Measurements from ENCODE around the gene CHST8. TPM values are rescaled to one million over a fixed set of nuclear protein-coding genes. Genes with fewer than 3 reads are reported as not detected.

Gene CHST8
- total RNA-seq, 1 donor from 2014 or later: not detected

GRCh38 chr19:33639035-33639681, 17.4 kb downstream of the CHST8 start:
- Mint-ChIP-seq H3K27ac (no peak overlapping the region), H3K4me1 (ENCODE audit: low read depth) (no peaks in the 10 kb centered on the region), H3K27me3 (ENCODE audit: insufficient read depth) (no peaks in the 10 kb centered on the region), H3K36me3 (ENCODE audit: low read depth) (no peaks in the 10 kb centered on the region), H3K9me3 (no peaks in the 10 kb centered on the region), H3K4me3 (no peak overlapping the region)
- intact Hi-C loops (cut with micrococcal nuclease): no loop called here
- no peak for DNase-seq (ENCODE audit: low spot score)

GRCh38 chr19:33640773-33641172, 19.0 kb downstream of the CHST8 start:
- H3K4me3 Mint-ChIP-seq: no peak overlapping the region
- H3K27ac Mint-ChIP-seq: no peak overlapping the region
- no peaks in the 10 kb centered on the region for H3K36me3 Mint-ChIP-seq (ENCODE audit: low read depth)
- no peaks in the 10 kb centered on the region for H3K27me3 Mint-ChIP-seq (ENCODE audit: insufficient read depth)
- intact Hi-C loops (cut with micrococcal nuclease): no loop called here
- no peaks in the 10 kb centered on the region for H3K9me3 Mint-ChIP-seq
- no peak for DNase-seq (ENCODE audit: low spot score)
- H3K4me1 Mint-ChIP-seq (ENCODE audit: low read depth): no peaks in the 10 kb centered on the region

DNA sequence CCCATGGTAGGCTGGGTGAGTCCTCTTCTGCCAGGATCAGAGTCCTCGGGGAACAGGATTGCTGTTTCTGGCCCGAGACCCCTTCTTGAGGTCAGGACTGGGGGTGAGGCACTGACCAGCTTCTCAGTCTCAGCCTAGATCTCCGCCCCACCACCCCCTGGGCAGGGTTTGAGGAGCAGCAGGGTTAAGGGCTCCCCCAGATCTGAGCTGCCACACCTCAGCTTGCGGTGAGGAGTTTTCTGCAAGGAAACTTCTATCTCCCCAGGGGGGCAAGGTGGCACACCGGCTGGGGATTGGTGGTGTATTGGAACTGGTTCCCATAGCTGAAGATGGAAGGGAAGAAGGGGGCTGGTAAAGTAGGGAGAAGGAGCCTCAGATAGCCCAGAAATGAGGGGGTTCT, 19.5 kb downstream of the CHST8 start:
- no peaks in the 10 kb centered on the region for H3K4me1 Mint-ChIP-seq (ENCODE audit: low read depth)
- no peak for DNase-seq (ENCODE audit: low spot score)
- H3K9me3 Mint-ChIP-seq: no peaks in the 10 kb centered on the region
- H3K36me3 Mint-ChIP-seq (ENCODE audit: low read depth): no peaks in the 10 kb centered on the region
- intact Hi-C loops (cut with micrococcal nuclease): no loop called here
- no peak overlapping the region for H3K4me3 Mint-ChIP-seq
- H3K27me3 Mint-ChIP-seq (ENCODE audit: insufficient read depth): no peaks in the 10 kb centered on the region
- H3K27ac Mint-ChIP-seq: no peak overlapping the region

DNA sequence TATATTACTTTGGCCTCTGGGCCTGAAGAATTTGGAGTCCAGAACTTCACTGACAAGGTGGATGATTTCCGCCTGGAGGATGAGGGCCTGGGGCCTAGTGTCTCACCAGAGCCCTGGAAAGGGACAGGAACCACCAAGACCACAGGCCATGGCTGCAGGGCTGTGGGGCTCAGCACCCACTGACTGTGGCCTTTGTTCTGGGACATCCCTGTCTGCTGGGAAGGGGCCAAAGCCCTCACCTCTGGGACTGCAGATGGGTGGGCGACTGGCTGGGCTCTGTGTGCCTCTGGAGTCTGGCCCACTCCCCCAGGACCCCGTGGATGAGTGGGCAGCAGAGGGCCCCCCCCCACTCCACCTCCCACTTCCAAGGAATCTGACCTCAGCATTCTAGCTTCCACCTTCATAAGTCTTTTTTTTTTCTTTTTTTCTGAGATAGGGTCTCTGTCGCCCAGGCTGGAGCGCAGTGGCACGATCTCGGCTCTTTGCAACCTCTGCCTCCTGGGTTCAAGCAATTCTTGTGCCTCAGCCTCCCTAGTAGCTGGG, 20.3 kb downstream of the CHST8 start:
- intact Hi-C loops (cut with micrococcal nuclease): no loop called here
- Mint-ChIP-seq H3K4me1 (ENCODE audit: low read depth) (no peaks in the 10 kb centered on the region), H3K4me3 (no peak overlapping the region), H3K27ac (no peak overlapping the region), H3K36me3 (ENCODE audit: low read depth) (no peaks in the 10 kb centered on the region), H3K9me3 (no peaks in the 10 kb centered on the region), H3K27me3 (ENCODE audit: insufficient read depth) (no peaks in the 10 kb centered on the region)
- DNase-seq (ENCODE audit: low spot score): no peak

- Mint-ChIP-seq H3K4me1 (ENCODE audit: low read depth) (no peaks in the 10 kb centered on the region), H3K4me3 (no peak overlapping the region), H3K36me3 (ENCODE audit: low read depth) (no peaks in the 10 kb centered on the region), H3K27me3 (ENCODE audit: insufficient read depth) (peaks cover 1% of the 10 kb centered on the region), H3K9me3 (no peaks in the 10 kb centered on the region), H3K27ac (no peak overlapping the region)
- no peak for DNase-seq (ENCODE audit: low spot score)
- intact Hi-C loops (cut with micrococcal nuclease): no loop called here
Observed at GRCh38 chr19:33644284-33644836, 22.6 kb downstream of the CHST8 start.

- Mint-ChIP-seq H3K4me1 (ENCODE audit: low read depth) (no peaks in the 10 kb centered on the region), H3K27ac (no peak overlapping the region), H3K9me3 (no peaks in the 10 kb centered on the region), H3K4me3 (no peak overlapping the region), H3K27me3 (ENCODE audit: insufficient read depth) (peaks cover 4% of the 10 kb centered on the region), H3K36me3 (ENCODE audit: low read depth) (no peaks in the 10 kb centered on the region)
- no peak for DNase-seq (ENCODE audit: low spot score)
- intact Hi-C loops (cut with micrococcal nuclease): no loop called here
Observed at GRCh38 chr19:33646306-33646705, 24.6 kb downstream of the CHST8 start.

- Mint-ChIP-seq H3K9me3 (no peaks in the 10 kb centered on the region), H3K36me3 (ENCODE audit: low read depth) (no peaks in the 10 kb centered on the region), H3K27me3 (ENCODE audit: insufficient read depth) (peaks cover 7% of the 10 kb centered on the region), H3K27ac (no peak overlapping the region), H3K4me3 (no peak overlapping the region), H3K4me1 (ENCODE audit: low read depth) (no peaks in the 10 kb centered on the region)
- intact Hi-C loops (cut with micrococcal nuclease): no loop called here
- DNase-seq (ENCODE audit: low spot score): no peak
Observed at GRCh38 chr19:33647146-33647545, 25.4 kb downstream of the CHST8 start.

DNA sequence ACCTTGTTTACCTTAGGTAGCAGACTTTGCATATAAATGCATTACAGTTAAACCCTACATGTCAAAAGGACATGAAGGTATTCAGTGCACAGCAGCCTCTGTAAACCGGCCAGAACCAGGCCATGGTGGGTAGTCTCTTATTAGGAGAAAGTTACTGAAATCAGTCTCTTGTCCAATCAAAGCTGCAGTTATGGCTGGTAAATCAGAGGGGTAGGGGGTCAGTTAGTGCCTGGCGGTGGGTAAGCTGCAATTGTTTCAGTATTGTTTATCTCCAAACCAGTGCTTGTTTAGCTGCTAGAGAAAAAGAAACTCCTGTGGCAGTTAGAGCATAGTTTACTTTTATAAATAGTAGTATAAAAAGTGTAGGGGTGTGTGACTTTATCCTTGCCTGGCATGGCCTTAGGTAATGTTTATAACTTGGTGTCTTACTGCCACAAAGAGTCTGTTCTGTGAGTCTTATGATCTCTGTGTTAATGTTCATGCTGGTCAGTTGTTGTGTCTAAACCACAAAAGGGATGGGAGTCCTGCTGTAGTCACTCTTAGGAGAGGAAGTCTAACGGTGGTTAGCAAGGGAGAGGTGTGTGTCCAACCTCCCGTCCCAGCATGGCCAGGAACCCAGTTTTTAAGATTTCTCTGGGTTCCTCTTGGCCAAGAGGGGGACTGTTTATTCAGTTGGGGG, 28.0 kb downstream of the CHST8 start:
- no peaks in the 10 kb centered on the region for H3K36me3 Mint-ChIP-seq (ENCODE audit: low read depth)
- intact Hi-C loops (cut with micrococcal nuclease): no loop called here
- no peak for DNase-seq (ENCODE audit: low spot score)
- peaks cover 11% of the 10 kb centered on the region for H3K27me3 Mint-ChIP-seq (ENCODE audit: insufficient read depth)
- H3K4me1 Mint-ChIP-seq (ENCODE audit: low read depth): no peaks in the 10 kb centered on the region
- no peaks in the 10 kb centered on the region for H3K9me3 Mint-ChIP-seq
- H3K27ac Mint-ChIP-seq: no peak overlapping the region
- H3K4me3 Mint-ChIP-seq: no peak overlapping the region

- Mint-ChIP-seq H3K27ac (no peak overlapping the region), H3K9me3 (no peaks in the 10 kb centered on the region), H3K27me3 (ENCODE audit: insufficient read depth) (peaks cover 18% of the 10 kb centered on the region), H3K4me3 (no peak overlapping the region), H3K36me3 (ENCODE audit: low read depth) (no peaks in the 10 kb centered on the region), H3K4me1 (ENCODE audit: low read depth) (no peaks in the 10 kb centered on the region)
- no peak for DNase-seq (ENCODE audit: low spot score)
- intact Hi-C loops (cut with micrococcal nuclease): no loop called here
Observed at GRCh38 chr19:33653684-33654083, 31.9 kb downstream of the CHST8 start.

GRCh38 chr19:33654840-33655508, 33.2 kb downstream of the CHST8 start:
- Mint-ChIP-seq H3K27me3 (ENCODE audit: insufficient read depth) (peaks cover 15% of the 10 kb centered on the region), H3K27ac (no peak overlapping the region), H3K4me1 (ENCODE audit: low read depth) (no peaks in the 10 kb centered on the region), H3K9me3 (no peaks in the 10 kb centered on the region), H3K4me3 (no peak overlapping the region), H3K36me3 (ENCODE audit: low read depth) (no peaks in the 10 kb centered on the region)
- intact Hi-C loops (cut with micrococcal nuclease): no loop called here
- DNase-seq (ENCODE audit: low spot score): no peak

GRCh38 chr19:33659835-33660234, 38.1 kb downstream of the CHST8 start:
- H3K4me1 Mint-ChIP-seq (ENCODE audit: low read depth): no peaks in the 10 kb centered on the region
- no peaks in the 10 kb centered on the region for H3K9me3 Mint-ChIP-seq
- H3K36me3 Mint-ChIP-seq (ENCODE audit: low read depth): no peaks in the 10 kb centered on the region
- no peak for DNase-seq (ENCODE audit: low spot score)
- H3K4me3 Mint-ChIP-seq: no peak overlapping the region
- intact Hi-C loops (cut with micrococcal nuclease): no loop called here
- H3K27me3 Mint-ChIP-seq (ENCODE audit: insufficient read depth): peaks cover 9% of the 10 kb centered on the region
- H3K27ac Mint-ChIP-seq: no peak overlapping the region

DNA sequence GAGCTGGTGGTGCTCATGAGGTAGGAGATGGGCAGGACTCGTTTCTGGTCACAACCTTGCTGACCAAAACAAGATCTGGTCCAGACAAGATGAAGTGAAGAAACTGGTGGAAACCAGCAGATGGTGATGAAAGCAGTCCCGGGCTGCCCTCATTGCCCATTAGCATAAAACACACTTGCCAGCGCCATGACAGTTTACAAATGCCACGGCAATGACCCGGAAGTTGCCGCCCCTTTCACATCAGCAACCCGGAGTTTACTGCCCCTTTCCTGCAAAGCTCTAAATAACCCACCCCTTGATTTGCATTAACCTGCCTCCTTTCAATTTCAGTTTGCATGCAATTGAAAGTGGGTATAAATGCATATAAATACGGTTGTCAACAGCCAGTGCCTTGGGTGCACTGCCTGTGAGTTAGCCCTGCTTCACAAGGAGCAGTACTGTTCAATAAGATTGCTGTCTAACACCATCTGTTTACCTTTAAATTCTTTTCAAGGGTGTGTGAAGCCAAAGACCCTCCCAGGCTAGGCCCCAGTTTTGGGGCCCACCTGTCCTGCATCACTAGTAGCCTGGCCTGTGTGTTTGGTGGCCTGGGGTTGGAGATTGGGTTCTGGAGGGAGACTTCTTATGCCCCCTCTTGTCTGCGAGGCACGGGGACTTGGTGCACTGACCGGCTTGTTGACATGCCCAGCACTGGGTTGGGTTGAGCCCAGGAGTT, 38.8 kb downstream of the CHST8 start:
- intact Hi-C loops (cut with micrococcal nuclease): no loop called here
- H3K36me3 Mint-ChIP-seq (ENCODE audit: low read depth): no peaks in the 10 kb centered on the region
- peaks cover 6% of the 10 kb centered on the region for H3K27me3 Mint-ChIP-seq (ENCODE audit: insufficient read depth)
- no peaks in the 10 kb centered on the region for H3K9me3 Mint-ChIP-seq
- no peaks in the 10 kb centered on the region for H3K4me1 Mint-ChIP-seq (ENCODE audit: low read depth)
- H3K4me3 Mint-ChIP-seq: no peak overlapping the region
- H3K27ac Mint-ChIP-seq: no peak overlapping the region
- no peak for DNase-seq (ENCODE audit: low spot score)
